Measurements from ENCODE around the gene PMS1.
"Not testable (repeated sequence)": the region's sequence is repeated elsewhere in the genome, so short reads cannot be mapped to it uniquely, and the experiment has no call there.

The PMS1 gene

DNA sequence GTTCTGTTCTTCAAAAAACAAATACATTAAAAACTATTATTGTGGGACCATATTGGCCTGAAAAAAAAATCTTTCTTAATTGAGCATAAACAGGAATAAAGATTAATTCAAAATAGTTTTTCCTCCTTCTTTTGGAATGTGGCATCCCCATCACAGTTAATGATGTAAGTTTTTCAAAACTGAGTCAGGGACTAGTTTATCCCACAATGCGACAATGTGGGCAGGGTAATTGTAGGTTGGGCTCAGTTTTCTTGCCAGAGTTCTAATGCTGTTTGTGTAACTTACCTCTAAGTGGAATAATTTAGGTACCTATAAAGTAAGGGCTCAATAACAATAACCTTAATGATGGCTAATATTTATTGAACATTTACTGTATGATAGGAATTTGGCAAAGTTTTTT, 82.0 kb downstream of the PMS1 start:
- no peak for DNase-seq

DNA sequence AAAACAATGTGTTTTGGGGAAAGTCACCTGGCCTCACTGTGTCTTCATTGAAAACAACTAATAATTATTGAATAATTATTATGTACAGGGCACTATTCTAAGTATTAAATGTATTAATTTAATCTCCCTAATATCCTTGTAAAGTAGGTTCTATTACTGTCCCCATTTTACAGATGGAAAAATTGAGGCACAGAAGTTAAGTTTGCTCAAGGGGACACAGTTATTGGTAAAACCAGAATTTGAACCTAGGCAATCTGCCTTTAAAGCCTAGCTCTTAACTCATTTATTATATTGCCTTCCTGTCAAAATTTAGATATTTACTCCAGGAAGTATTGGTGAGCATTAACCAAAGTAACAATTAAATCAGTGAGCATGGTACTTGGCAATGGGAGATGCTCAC, 84.6 kb downstream of the PMS1 start:
- DNase-seq: no peak

DNA sequence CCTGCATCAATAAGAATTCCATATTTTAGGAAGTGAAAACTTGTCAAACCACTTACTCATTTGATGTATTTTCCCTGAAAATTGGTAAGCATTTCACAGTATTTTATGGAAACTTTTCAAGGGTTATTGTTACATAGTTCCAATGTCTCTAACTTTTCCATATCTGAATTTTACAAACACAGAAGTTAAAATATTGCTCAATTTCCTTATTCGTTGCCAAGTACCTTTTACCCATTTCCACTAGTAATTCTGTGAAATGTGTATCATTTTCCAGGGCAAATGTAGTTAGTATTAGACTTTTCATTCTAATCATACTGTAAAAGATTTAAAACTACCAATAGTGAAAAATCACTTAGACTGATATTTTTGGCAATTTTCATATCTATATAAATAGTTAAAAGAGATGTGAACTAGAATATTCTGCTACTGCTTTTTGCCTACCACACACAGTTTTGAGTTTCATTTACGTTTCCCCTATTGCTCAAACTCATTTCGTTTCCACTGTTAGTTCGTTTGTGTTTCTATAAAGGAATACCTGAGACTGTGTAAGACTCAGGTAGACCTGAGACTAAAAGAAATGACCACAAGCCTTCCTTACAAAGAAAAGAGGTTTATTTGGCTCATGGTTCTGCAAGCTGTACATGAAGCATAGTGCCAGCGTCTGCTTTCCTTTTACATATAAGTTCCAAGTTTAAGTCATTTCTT, 86.3 kb downstream of the PMS1 start:
- DNase-seq: no peak

DNA sequence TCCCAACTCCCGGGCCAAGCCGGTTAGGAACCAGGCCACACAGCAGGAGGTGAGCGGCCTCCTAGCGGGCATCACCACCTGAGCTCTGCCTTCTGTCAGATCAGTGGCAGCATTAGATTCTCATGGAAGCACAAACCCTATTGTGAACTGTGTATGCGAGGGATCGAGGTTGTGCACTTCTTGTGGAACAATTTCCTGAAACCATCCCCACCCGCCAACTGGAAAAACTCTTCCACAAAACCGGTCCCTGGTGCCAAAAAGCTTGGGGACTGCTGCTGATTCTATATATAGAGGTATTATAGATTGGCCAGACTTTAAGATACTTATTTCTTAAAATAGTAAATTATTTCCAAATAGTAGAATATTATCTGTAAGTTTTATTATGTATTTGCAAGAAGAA, 89.4 kb downstream of the PMS1 start:
- DNase-seq: no peak

DNA sequence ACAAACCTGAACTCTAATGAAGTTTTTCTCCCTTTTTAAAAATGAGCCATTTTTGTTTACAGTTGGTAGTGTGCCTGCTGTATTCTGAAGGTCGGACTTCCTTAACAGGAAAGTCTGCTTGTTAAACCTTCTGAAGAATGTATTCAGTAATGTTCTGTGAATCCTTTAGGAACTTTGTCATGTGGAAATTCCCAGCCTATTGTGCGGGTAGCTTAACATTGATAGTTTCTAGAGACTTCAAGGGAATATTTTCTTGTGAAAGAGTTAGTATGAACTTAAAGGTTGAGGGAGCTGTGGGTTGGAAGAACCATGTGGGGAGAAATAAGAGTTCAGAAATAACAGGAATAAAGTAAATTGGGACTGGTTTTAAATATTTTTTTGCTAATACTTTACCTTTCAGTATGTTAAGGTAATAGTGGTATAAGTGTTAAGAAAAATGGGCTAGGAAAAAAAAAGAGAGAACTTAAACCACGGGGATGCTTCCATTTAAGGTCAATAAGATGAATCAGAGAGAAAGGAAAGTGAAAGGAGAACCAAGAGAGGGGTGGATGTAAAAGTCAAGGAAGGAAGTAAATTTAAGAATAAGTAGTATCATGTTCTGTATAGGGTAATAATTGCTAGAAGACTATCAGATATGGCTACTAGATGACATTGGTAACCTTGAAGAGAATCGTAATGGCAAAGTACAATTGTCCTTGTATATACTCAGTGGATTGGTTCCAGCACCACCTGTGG, 90.5 kb downstream of the PMS1 start:
- no peak for DNase-seq

DNA sequence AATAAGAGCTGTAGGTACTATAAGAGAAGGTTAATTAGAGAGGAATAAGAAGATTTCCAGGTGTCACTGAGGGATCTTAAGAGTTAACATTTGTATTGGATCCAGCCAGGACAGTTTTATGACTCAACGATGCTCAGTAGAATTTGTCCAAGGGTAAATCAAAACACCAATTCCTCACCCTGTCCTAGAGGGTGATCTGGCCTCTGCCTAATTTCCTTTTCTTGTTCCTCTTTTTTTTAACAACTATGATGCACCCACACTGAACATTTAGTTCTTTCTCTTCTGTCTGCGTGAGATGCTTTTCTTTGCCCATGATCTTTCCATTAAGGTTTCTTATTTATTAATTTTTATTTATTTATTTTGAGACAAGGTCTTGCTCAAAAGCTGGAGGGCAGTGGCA, 92.0 kb downstream of the PMS1 start:
- DNase-seq: no peak

DNA sequence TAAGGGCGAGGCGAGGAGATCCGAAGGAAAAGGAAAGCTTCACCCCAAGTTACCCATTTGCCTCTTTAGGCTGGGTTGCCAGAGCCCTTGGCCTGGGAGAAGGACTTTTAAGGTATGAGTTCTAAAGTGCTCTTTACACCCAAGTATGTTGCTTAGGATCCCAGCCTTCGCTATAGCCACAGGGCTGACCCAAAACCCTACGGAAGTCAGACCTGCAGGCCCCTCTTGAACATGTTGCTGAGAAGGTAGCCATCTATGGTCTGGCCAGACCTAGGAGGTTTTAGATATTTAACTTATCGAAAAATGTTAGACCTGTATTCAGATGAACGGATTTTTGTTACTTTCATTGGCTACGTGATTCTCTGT, 95.4 kb downstream of the PMS1 start:
- DNase-seq: no peak

DNA sequence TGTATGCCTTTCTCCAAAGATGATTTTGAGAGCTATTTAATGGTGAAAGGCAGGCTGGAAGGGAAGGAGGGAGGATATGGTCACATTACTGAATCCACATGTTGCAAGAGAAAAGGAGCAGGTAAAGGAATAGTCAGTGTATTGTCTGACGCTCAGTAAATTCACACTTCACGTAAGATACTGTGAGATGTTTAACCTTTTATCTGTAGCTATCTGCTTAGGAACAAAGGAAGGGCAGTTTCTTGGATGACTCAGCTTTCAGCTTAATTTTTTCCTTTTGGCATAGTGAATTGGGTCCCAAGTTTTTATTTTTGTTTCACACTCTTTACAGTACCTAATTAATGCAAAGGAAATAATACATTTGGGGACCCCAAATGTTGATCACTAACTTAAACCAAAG, 96.2 kb downstream of the PMS1 start:
- no peak for DNase-seq

DNA sequence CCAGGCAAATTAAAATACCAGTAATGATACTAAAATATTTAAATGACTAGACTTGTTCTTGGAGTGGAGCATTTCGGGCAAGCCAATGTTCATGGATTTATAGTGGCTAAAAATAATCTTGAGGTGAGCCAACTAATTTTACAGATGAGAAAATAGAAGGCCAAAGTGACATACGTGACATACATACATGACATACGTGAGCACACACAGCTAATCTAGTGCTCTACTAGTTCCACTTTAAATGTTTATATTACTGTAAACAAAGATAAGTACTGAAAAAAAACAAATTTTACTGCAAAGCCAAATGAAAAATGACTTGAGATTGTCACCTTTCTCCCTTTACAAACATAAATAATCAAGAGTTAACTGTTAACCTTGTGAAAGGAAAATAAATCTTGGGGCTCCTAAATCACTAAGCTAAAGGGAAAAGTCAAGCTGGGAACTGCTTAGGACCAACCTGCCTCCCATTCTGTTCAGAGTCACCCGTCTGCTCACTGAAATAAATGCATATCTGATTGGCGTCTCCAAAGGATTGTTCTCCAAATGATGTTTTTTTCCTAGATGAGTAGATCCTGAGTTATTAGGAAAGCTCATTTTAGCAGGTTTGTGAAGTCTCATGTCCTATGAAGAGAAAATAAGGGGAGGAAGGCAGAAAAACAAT, 96.7 kb downstream of the PMS1 start:
- no peak for DNase-seq

DNA sequence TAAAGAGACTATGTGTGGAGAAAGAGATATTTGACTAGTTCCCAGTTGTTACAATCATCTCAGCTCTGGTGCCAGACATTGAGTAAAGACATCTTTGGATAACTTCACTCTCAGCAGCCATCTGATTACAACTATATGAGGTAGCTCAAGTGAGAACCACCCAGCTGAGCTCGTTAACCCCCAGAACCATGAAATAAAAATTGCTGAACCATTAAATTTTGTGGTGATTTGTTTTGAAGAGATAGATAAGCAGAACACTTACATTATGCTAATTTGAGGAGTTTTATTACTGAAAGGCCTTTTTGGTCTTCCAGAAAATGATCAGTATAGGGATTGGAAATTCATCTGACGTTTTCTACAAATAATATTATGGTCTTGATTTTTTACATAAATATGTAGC, 101.1 kb downstream of the PMS1 start:
- DNase-seq: no peak

DNA sequence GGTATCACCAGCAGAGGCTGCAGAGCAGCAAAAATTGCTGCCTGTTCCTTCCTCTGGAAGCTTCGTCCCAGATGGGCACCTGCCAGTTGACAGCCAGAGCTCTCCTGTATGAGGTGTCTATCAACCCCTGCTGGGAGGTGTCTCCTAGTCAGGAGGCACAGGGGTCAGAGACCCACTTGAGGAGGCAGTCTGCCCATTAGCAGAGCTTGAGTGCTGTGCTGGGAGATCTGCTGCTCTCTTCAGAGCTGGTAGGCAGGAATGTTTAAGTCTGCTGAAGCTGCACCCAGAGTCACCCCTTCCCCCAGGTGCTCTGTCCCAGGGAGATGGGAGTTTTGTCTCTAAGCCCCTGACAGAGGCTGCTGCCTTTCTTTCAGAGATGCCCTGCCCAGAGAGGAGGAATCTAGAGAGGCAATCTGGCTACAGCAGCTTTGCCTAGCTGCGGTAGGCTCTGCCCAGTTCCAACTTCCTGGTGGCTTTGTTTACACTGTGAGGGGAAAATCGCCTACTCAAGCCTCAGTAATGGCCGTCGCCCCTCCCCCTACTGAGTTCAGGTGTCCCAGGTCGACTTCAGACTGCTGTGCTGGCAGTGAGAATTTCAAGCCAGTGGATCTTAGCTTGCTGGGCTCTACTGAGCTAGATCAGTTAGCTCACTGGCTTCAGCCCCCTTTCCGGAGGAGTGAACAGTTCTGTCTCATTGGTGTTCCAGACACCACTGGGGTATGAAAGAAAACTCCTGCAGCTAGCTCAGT, 108.5 kb downstream of the PMS1 start:
- DNase-seq: not testable (repeated sequence)

DNA sequence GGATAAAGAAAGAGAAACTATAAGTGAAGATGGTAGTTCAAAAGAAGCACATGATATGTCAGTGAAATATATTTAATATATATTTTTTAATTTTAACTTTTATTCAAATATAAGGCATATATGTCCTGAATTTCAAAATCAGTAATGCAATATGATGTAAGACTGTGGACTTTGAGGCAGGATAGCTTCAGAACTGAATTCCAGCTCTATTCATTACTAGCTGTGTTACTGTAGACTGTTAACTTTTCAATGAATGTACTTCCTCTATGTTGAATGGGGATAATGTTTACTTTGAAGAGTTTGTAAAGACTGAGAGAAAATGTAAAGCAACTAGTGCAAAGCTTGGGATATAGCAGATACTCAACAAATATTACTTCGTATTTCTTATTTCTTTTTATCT, 112.6 kb downstream of the PMS1 start:
- DNase-seq: no peak

DNA sequence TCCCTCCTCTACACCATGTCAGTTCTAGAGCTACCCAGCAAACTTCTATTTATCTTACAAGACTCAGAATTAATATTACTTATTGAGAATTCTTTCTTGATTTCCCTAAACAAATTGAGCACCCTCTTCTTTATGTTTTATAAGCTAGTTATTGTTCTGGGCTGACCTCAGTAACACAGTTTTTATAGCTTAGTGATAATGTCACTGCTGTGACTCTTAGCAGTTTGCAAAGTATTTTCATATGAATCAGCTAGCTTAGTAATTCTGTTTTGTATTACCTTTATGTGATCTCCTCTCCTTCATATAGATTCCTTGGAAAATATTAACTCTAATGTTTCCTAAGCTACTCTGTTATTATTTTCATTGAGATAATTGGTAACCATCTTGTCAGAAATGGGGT, 114.9 kb downstream of the PMS1 start:
- DNase-seq: no peak

DNA sequence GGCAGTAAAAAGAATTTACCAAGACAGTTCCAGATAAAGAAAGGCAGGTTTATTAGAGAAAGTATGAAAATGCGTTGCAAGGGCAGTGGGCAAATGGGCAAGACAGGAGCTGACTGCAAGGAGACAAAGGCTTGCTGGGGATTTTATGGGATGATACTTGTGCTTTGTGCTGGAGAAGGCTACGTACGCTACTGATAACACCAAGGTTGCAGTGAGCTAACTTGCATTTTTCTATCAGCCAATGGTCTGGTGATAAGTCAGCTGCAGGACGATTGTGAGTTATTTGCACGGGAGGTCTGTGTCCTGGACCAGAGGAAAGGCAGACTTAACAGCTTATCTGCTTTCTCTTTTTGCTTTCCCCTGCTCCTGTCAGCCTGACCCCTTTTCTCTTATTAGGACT, 116.5 kb downstream of the PMS1 start:
- no peak for DNase-seq

DNA sequence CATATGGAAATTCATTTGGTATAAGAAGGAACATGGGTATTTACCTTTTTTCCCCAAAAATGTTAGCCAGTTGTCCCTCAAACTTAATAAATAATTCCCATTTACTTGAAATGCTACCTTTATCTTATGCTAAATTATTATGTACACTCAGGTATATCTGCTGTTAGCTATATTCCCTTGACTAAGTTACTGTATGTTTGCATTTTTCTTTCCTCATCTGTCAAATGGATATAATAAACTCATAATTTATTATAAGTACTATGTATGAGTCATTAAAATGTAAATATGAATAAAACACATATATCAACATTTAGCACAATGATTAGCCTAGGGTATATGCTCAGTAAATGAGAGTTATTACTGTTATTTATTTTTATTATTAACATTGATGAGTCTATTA, 117.4 kb downstream of the PMS1 start:
- no peak for DNase-seq

DNA sequence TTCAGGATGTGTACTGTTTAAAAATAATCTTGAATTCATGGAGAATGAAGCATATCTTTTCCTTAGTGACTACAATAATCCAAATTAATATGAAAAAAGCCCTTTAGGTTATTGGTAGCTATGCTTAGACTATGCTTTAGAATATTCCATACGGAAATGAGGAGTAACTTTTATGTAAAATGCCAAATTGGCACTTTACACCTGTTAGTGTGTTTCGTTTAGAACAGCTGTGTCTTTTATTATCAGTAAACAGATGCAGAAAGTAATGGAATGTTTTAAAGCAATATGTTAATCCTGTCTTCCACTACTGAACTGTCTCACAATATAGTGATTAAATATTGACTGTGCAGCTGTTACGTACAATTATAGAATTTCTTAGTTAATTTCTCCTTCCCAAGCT, 129.6 kb downstream of the PMS1 start:
- no peak for DNase-seq

DNA sequence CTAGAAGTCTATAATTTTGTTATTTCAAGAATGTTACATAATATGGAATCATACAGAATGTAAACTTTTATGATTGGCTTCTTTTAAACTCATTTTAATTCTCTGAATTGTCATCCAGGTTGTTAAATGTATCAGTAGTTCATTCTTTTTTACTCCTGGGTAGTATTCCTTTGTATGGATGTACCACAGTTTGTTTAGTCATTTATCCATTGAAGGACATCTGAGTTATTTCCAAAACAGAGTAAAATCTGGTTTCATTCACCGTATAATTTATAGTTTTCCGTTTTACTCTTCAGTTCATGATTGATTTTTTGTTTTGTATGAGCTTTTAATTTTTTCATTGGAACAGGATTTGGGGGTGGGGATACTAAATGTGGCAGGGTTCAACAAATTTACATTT, 132.4 kb downstream of the PMS1 start:
- no peak for DNase-seq

Data from activated CD4-positive, CD25-positive, alpha-beta regulatory T cell (primary cell).